GM19043 (cell line): Measurements from ENCODE around the gene HOTAIR.

Experiments
- ATAC-seq: cut with Tn5 transposase; IDR thresholded peaks from one replicate; pipeline ENCODE4 v1.9.1; 2021; ENCODE audit warnings: low read depth; ENCODE audit not compliant: unreplicated experiment

Gene HOTAIR

DNA sequence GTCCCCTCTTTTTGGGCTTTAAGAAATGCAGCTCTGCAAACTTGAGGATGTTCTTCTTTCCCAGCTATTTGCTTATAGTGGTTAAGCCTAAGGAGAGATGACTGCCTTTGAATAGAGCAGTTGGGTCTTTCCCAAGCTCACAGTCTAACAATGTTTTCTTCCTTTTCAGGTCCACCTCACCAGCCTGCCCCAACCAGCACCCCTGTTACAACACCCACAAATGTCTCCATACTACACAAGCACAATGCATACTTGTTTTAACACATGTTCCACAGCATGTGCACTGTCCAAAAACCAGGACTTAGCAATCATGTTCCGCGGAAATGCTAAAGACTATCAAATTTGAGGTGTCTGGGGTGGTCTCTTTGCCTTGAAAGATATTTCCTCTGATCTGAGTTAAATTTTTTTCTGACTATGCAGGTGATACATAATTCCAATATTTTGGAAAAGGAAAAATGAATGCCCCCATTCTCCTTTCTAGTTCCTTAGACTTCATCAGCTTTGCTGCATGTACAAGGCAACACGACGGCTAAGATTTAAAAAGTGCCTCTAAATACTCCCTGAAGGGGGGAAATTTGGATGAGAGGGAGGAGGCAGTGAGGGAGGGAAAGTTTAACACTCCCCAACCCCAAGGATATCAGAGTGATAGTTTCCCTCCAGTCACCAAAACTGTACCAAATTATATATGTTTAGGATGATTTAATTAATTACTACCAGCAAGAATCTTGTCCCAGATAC is 42.7 kb downstream of the HOTAIR start:
- no peak for ATAC-seq

DNA sequence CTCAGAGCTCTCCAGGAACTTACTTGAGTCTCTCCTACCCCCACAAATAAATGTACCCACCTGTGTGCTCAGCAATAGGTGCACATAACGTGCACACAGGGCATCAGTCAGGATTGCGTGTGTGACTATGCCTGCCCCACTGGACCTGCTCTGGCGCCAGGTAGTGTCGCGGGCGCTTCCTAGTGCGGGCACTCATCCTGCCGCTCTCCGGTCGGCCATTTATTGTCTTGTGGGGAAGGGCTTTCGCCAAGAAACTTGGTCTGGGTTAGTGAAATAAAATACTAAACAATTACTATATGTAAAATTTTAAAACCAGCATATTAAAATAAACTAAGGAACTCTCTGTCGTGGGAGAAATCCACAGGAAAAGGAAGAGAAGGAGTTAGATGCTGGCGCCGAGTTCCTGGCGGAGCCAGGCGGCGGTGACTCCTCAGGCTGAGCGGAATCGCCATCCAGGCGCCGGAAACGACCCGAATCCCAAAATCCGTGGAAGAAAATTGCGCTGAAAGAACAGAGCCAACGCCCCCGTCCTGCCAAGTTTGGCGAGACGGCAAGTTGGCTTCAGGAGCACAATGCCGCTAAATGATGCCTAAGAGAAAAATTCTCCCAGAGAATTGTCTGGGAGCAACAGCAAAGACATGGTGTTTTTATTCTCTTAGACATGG is 44.0 kb downstream of the HOTAIR start:
- no peak for ATAC-seq

DNA sequence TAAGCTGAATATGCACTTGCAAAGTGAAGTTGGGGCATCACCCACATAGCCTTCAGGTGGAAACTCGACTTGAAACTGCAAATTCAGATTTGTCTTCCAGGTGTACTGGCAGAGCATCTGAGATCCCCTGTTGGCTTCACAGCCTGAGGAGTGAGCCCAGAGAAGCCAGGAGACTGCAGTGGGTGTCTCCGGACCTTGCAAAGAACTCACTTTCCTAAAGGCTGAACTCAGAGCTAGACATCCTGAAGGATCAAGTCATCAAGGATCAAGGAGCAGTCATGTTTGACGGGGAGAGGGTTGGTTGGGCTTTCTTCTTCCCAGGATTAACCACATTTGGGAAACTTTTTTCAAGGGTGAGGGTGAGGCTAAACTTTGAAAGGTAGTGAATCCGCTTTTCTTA is 45.2 kb downstream of the HOTAIR start:
- ATAC-seq, result no peak

DNA sequence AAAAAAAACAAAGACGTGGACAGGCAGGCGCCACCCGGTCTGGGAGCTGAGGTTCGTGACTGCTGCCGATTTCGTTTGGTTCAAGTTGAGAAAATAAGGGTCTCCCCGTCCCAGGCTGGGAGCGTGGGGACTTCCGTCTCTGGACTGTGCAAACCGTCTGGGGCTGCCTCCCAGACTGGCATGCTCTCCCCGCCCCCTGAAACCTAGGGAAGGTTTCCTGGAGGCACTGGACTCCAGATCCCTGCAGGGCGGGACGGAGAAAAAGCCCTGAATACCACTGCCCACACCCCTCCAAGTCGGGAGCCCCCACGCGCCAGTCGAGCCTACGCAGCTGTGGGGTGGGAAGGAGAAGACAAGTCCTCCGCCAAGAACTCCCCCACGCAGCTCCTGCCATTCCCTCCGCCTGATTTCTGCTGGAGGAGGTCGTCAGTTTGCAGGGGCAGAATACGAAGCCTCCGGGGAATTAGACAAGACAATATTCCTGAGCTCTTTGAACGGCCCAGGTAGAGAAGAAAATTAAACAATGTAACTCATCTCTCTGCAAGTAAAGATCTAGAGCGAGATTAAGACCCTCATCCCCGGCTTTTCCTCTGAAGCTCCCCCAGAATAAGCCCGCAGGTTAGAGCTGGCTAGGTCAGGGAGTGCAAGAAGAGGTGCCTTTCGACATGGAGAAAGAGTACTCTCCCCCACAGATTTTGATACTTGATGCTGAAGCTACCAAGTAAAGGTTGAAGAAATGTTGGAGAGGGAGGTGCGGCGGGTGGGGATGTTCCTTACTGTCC is 46.5 kb downstream of the HOTAIR start:
- ATAC-seq, result no peak

DNA sequence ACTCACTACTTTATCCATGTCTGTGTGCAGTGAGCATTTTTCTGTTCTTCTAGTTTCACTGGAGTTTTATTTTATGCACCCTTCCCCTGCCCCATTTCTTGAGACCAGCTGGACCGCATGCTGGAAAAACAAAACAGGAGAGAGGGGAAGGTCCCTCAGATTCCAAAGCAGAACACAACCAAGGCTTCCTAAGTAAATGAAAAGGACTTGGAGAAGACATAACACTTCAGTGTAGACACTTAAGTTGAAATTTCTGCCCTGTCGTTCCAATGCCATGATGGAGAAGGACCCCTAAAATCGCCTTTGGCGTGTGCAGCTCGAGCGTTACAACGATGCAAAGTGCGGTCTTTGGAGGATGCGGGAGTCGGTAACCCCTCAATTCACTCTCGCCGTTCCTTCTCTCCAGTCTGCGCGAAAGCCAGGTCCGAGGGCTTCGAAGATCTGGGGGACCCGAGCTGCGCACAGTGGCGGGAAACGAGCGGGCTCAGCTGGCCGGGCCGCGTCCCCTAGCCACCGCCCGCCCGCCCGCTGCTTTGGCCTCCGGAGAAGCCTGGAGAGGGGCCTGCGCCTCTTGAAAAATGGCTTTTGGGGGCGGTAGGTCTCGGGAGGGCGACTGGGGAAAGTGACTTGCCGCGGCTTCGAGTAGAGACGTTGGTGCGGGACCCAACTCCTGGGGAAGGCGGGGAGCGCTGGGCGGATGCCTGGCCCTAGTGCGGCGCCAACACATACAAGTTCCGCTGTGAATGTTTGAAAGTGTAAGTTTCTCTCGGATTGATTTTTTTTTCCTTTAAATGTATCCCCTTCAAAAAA is 47.3 kb downstream of the HOTAIR start:
- no peak for ATAC-seq

DNA sequence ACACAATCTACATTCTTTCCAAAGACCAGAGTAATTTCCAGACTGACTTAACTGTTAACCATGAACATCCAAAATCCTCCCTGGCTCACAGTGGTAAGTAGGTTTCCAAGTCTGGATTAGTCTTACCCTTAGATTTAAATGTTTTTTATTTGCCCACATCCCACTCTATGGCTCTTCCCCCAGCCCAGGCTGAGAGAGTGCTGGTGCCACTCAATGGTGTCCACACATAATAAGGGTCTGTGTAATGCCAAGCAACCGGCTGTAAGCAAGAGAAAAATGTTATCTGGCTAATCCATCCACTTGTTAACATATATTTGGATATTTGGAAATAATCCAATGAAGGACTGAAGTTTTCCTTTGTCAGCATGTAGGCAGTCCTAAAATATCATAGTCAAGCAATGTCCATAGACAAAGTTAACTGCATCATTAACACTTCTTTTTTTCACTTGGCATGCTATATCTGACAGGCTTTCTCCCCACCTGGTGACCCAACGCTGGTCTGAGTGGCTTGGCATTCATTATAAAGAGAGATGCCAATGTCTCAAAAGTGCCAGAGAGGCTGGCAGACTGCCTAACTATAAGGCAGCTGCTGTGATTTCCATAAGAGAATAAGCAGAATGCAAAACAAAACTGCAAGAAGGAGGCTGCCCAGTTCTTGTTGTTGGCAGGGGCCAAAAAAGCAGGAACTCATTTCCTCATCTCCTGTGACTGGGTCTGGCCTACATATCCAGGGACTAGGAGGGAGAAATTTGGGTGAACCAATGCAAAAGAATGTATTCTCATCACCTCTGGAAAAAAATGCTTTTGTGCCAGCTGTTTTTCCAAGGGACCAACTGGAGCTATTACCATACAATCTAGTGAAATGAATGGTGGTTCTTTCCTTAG is 50.0 kb downstream of the HOTAIR start:
- no peak for ATAC-seq

DNA sequence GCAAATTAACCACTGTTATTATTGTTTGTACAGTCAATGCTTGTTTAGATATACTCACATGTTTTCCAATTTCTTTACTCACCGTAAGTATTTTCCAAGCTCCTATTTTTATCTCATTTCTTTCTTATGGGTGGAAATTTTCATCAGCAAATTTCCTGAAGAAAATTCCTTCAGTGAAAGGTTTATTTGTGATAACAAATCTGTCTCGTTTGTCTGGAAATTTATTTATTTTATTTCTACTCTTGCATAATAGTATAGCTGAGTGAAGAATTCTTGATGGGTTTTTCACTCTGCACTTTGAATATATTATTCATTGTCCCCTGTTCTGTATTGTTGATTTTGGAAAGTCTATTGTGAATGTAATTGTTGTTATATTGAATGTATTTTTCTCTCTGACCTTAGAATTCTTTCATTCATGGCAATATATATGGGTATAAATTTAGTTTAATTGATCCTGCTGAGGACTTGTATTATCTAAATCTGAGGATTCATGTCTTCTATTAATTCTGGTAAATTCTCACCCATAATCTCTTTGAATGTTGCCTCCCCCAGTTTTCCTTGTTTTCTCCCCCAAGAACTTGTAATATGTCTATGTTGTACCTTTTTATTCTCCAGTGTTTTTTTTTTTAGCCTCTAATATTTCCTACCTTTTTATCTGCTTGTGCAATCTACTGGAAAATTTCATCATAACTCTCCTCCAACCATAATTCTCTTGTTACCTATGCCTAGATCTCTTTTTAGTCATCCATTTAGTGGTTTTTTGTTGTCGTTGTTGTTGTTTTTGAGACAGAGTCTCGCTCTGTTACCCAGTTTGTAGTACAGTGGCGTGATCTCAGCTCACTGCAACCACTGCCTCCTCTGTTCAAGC is 57.7 kb downstream of the HOTAIR start:
- ATAC-seq, result no peak
